ENCODE results near the gene PTCRA.
"Not testable (repeated sequence)": the region's sequence is repeated elsewhere in the genome, so short reads cannot be mapped to it uniquely, and the experiment has no call there.

DNA sequence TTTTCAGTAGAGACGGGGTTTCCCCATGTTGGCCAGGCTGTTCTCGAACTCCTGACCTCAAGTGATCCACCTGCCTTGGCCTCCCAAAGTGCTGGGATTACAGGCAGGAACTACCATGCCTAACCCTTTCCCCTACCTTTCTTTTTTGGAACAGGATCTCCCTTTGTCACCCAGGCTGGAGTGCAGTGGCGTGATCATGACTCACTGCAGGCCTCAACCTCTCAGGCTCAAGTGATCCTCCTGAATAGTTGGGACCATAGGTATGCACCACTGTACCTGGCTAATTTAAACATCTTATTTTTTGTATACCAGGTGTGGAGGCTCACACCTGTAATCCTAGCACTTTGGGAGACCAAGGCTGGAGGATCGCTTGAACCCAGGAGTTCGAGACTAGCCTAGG, 25.5 kb downstream of the PTCRA start:
- not testable (repeated sequence) for TF ChIP-seq ARNTL (CRISPR knock-in tag; IDR thresholded peaks at IDR 0.05; ENCODE audit: borderline replicate concordance, low read depth); ZNF8 (CRISPR knock-in tag; IDR thresholded peaks at IDR 0.05); RARB (CRISPR knock-in tag; IDR thresholded peaks at IDR 0.05); GLIS3 (CRISPR knock-in tag; IDR thresholded peaks at IDR 0.05); PPARA (CRISPR knock-in tag; IDR thresholded peaks at IDR 0.05; ENCODE audit: borderline replicate concordance); ZNF70 (CRISPR knock-in tag; IDR thresholded peaks at IDR 0.05)
- TF ChIP-seq, protein P1, sequence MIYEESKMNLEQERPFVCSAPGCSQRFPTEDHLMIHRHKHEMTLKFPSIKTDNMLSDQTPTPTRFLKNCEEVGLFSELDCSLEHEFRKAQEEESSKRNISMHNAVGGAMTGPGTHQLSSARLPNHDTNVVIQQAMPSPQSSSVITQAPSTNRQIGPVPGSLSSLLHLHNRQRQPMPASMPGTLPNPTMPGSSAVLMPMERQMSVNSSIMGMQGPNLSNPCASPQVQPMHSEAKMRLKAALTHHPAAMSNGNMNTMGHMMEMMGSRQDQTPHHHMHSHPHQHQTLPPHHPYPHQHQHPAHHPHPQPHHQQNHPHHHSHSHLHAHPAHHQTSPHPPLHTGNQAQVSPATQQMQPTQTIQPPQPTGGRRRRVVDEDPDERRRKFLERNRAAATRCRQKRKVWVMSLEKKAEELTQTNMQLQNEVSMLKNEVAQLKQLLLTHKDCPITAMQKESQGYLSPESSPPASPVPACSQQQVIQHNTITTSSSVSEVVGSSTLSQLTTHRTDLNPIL (CRISPR knock-in tag; IDR thresholded peaks at IDR 0.05; ENCODE audit: low read depth) = not testable (repeated sequence)
- TF ChIP-seq, protein P2, sequence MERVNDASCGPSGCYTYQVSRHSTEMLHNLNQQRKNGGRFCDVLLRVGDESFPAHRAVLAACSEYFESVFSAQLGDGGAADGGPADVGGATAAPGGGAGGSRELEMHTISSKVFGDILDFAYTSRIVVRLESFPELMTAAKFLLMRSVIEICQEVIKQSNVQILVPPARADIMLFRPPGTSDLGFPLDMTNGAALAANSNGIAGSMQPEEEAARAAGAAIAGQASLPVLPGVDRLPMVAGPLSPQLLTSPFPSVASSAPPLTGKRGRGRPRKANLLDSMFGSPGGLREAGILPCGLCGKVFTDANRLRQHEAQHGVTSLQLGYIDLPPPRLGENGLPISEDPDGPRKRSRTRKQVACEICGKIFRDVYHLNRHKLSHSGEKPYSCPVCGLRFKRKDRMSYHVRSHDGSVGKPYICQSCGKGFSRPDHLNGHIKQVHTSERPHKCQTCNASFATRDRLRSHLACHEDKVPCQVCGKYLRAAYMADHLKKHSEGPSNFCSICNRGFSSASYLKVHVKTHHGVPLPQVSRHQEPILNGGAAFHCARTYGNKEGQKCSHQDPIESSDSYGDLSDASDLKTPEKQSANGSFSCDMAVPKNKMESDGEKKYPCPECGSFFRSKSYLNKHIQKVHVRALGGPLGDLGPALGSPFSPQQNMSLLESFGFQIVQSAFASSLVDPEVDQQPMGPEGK (CRISPR knock-in tag; IDR thresholded peaks at IDR 0.05; ENCODE audit: borderline replicate concordance) = not testable (repeated sequence)
